A673 (cell line): ENCODE measurements around the gene SPESP1.

ENCODE experiments used
- EZH2 ChIP-seq: fragments of 200-600 bp; sonication (generic); IDR thresholded peaks from 2 replicates; pipeline ENCODE4 v1.6.1; 2017; ENCODE audit warnings: borderline replicate concordance, low read depth, mild to moderate bottlenecking, mixed read lengths, antibody characterized with exemption, low read length; ENCODE audit not compliant: poor library complexity, severe bottlenecking
- TF ChIP-seq, protein P1 (sequence below): fragments of 300-800, 200-600 bp; sonication (generic); conservative IDR thresholded peaks from 2 replicates; pipeline ENCODE4 v1.5.1; 2017; ENCODE audit warnings: low read depth, mild to moderate bottlenecking, antibody characterized with exemption, low read length, moderate library complexity, mixed read lengths

- TF ChIP-seq, protein P1, sequence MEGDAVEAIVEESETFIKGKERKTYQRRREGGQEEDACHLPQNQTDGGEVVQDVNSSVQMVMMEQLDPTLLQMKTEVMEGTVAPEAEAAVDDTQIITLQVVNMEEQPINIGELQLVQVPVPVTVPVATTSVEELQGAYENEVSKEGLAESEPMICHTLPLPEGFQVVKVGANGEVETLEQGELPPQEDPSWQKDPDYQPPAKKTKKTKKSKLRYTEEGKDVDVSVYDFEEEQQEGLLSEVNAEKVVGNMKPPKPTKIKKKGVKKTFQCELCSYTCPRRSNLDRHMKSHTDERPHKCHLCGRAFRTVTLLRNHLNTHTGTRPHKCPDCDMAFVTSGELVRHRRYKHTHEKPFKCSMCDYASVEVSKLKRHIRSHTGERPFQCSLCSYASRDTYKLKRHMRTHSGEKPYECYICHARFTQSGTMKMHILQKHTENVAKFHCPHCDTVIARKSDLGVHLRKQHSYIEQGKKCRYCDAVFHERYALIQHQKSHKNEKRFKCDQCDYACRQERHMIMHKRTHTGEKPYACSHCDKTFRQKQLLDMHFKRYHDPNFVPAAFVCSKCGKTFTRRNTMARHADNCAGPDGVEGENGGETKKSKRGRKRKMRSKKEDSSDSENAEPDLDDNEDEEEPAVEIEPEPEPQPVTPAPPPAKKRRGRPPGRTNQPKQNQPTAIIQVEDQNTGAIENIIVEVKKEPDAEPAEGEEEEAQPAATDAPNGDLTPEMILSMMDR, result no peak
- no peak for TF ChIP-seq EZH2
Observed at GRCh38 chr15:68930268-68931022, at the start of gene SPESP1.
